GM10847 (cell line): Measurements from ENCODE around the gene SLC31A2.

Source experiments
- POLR2A ChIP-seq: IDR thresholded peaks from 2 replicates; pipeline ENCODE4 v1.6.1; 2011; ENCODE audit not compliant: insufficient read length; ENCODE audit errors: extremely low read depth

Gene SLC31A2

DNA sequence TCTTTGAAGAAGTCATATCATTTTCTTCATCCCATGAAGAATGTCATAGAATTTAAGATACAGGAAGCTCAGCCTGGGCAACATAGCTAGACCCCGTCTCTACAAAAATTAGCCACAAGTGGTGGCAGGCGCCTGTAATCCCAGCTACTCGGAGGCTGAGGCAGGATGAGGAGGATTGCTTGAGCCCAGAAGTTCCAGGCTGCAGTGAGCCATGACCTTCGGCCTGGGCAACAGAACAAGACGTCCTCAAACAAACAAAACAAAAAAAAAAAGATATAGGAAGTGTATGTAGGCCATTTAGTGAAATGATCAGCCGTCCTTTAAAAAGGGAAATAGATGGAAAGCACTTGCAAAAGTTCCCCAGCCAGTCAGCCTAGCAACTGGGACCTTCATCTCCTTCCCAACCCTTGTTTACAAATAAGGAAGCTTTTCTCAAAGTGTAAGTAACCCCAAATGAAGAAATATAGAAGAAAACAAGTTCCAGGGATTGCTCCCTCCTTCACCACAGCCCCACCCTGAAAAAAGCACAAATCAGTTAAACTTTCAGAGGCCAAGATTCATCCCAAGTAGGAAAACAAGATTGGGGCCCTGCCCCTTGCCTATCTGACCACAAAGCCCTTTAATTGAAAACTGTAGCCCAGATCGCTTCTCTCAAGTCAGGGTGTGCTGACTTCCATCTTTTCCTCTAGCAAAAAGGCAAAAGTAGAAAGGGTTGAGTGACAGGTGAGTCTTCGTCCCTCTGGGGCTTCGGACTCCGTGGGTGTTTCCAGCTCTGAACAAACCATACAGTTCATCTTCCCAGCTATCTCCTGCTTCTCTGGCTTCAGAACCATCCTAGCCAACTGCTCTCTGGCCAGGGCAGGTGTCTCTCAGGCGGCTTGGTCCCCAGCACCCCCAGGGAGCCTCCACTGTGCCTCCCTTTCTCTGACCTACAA, 1.2 kb downstream of the SLC31A2 start:
- TF ChIP-seq POLR2A, result no peak

DNA sequence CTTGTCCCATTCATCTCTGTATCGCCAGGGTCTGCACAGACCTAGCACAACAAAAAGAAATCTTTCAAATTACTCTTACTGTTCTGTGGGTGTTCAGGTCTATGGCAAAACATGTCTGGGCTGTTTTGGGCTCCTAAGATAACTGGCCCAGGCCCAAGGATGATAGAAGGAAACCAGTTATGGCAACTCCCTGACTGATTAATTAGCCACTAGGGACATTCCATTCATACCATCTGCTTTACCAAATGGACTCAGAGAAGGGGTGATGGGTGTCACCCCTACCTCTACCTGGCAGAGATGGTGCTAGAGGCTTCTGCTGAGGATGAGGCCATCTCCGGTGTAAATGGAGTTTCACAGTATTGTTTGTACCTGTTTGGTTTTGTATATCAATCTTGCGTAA, 1.9 kb downstream of the SLC31A2 start:
- no peak for TF ChIP-seq POLR2A

GRCh38 chr9:113153599-113153998, 2.8 kb downstream of the SLC31A2 start:
- no peak for TF ChIP-seq POLR2A

DNA sequence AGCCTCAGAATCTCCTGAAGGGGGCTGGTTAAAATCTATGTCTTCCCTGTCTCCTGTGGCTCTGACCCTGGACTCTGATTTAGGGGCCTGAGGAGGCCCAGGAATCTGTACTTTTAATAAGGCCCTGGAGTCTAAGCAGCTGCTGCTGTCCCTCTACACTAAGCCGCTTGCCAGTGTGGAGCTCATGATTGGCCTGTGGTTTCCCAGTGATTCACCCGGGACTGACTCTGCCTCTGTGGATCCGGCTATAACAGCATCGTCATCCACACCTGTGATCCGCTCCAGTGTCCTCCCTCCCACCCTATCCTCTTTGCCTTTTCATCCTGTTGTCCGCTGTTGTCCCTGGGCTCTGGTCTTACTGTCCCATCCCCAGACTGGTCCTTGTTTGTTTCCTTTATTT, 3.7 kb downstream of the SLC31A2 start:
- TF ChIP-seq POLR2A, result no peak

GRCh38 chr9:113154946-113155345, 4.1 kb downstream of the SLC31A2 start:
- TF ChIP-seq POLR2A, result no peak

DNA sequence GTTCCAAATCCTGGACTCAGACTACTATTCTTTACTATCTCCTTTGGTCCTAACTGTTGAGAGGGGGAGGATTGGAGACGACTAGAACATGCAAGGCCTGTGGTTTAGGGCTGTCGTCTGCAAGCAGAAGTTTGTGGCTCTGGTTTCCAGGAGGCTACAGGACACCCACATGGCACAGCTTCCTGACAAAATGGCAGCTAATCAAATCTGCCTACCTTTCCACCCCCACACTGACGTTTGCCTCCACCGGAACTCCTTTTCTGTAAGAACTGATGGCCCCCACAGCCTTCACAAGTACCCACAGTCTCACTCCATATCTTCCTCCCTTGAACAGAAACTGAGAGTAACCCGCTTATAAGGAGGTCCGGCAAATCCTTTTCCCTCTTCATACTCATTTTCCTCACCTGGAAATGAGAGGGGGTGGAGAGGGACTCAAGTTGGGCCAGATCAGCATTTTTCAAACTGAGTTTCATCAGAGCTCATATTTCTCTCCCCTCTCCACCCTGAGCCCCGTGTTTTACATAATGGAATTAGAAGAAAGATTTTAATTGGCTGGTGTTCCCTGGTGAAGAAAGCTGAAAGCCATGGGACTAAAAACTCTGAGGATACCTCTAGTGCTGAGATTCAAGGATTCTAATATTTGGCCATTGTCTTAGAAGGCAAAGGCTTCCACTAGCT, 5.2 kb downstream of the SLC31A2 start:
- no peak for TF ChIP-seq POLR2A

DNA sequence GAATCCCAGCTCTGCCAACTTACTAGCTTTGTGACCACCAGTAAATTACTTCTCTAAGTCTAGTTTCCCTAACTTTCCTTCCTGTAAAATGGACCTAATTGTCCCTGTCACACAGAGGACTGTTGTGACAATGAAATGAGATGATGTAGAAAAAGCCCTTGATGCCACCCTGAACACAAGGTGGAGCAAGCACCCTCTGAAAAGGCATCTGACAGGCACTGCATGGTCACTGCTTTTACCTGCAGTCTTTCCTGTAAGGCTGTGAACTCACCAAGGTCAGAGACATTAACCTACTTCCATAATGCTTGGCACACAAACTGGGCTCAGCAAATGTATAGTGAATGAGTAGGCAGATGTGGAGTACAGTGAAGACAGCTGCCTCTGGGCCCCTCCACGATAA, 6.1 kb downstream of the SLC31A2 start:
- TF ChIP-seq POLR2A, result no peak

DNA sequence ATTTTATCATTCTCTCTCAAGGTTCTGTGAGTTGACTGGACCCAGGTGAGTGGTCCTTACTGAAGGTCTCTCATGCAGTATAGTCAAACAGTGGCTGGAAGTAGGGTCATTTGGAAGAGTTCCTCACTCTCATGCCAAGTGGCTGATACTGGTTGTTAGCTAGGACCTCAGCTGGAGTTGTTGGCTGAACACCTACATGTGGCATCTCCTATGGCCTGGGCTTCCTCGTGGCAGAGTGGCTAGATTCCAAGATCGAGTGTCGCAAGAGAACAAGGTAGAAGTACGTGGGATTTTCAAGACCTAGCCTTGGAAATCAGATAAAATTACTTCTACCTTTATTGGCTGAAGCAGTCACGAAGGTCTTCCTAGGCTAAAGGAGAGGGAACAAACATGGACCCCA, 7.6 kb downstream of the SLC31A2 start:
- no peak for TF ChIP-seq POLR2A

GRCh38 chr9:113160571-113160970, 9.8 kb downstream of the SLC31A2 start:
- TF ChIP-seq POLR2A, result no peak

DNA sequence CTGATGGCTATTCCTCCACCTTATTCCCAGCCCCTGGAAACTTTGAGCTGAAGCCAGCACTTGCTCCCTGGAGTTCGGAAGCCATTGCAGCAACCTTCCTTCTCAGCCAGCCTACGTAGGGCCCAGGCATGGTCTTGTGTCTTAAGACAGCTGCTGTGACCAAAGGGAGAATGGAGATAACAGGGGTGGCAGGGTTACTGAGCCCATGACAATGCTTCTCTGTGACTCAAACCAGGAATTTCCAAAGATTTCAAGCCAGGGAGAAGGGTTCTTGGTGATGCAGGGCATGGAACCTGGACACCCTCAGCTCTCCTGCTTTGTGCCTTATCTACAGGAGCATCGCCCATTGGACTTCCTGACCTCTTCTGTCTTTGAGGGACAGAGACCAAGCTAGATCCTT, 12.2 kb downstream of the SLC31A2 start:
- no peak for TF ChIP-seq POLR2A

GRCh38 chr9:113164536-113165300, 13.9 kb downstream of the SLC31A2 start:
- no peak for TF ChIP-seq POLR2A

DNA sequence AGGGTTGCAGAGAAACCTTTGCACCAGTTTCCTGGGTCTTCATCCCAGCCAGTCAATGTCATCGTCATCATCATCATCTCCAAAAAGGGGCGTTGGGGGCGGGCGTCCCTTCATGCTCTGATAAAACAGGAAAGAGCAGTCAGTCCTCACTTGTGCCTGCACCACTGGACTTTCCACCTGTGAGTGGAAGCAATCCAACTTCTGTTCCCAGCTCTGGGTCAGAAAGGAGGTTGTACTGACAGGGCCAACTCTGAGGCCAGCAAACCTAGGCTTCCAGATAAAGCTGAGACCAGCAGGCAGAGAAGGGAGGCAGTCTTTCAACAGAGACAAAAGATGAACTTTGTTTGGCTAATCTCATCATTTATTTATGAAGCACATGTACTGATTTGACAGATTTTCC, 15.2 kb downstream of the SLC31A2 start:
- TF ChIP-seq POLR2A, result no peak

DNA sequence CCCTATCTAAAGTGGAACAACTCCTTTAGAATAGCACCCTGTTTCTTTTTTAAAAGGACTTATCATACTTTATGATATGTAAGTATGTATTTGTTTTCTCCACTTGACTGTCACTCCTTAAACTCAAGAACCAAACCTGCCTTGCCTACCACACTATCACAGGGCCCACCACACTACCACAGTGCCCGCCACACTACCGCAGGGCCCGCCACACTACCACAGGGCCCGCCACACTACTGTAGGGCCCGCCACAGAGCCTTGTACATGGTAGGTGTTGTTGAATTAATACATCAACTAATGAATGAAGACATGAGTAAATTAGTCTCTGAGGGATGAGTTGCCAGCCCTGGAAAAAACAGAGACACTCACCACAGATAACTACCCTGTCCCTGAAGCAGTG, 18.0 kb downstream of the SLC31A2 start:
- TF ChIP-seq POLR2A, result no peak

GRCh38 chr9:113173341-113173740, 22.5 kb downstream of the SLC31A2 start:
- no peak for TF ChIP-seq POLR2A

DNA sequence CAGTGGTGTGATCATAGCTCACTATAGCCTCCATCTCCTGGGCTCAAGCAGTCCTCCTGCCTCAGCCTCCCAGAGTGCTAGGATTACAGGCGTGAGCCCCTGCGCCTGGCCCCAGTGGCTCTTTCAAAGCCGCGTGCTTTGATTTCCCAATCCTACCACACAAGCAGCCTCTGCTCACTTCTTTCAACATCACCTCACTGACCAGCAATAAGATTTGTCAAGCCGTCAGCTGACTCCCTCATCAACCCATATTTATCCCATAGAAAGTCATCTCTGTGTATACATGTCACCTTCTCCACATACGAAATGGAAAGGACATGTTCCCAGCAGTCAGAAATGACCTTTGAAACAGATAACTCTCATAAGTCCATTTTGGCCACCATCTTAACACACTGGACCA, 26.0 kb downstream of the SLC31A2 start:
- TF ChIP-seq POLR2A, result no peak

GRCh38 chr9:113177251-113177650, 26.4 kb downstream of the SLC31A2 start:
- no peak for TF ChIP-seq POLR2A
